NCI-H2227 treated with DMSO at 0.1 percent for 48 hours (cell line): Measurements from ENCODE around the gene GALNT5.
A peak's percentile ranks its signal among the peaks of the same experiment; 100 is the strongest.
"Not testable (repeated sequence)": the region's sequence is repeated elsewhere in the genome, so short reads cannot be mapped to it uniquely, and the experiment has no call there.

Experiments used
- DNase-seq: peaks from one replicate; lab custom pipeline; 2025; lab: John Stamatoyannopoulos, UW

GALNT5 gene

DNA sequence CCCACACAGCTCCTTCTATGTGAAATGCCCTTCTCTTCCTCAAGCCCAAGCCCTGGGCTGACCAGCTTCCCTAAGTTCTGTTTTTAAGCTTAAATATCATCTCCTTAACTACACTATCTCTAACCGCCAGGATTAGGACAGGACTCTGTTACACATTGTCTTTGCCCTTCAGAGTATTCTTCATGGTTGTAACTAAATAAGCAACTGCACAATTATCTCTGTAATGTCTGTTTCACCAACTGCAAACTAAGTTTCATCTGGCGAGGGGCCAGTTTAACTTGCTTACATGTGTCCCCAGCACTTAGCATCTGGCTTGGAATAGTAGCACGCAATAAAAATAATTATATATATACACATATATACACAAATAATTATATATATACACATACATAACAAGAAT, 69.2 kb downstream of the GALNT5 start:
- no peak for DNase-seq

DNA sequence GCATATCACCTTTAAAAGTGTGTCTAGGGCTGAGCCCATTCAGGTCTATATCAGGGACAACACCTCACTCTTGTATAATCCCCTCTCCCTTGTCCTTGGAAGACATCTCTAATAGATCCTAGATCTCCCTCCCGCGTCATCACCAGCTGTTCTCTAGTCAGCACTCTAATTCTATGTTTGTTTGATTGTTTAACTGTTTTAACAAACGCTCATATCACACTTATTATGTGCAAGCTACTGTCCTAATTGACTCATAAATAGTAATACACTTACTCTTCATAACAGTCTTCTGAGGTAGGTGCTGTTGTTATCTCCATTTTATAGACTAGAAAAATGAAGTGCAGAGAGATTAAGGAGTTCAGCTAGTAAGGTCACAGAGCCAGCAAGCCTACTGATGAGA, 69.7 kb downstream of the GALNT5 start:
- no peak for DNase-seq

DNA sequence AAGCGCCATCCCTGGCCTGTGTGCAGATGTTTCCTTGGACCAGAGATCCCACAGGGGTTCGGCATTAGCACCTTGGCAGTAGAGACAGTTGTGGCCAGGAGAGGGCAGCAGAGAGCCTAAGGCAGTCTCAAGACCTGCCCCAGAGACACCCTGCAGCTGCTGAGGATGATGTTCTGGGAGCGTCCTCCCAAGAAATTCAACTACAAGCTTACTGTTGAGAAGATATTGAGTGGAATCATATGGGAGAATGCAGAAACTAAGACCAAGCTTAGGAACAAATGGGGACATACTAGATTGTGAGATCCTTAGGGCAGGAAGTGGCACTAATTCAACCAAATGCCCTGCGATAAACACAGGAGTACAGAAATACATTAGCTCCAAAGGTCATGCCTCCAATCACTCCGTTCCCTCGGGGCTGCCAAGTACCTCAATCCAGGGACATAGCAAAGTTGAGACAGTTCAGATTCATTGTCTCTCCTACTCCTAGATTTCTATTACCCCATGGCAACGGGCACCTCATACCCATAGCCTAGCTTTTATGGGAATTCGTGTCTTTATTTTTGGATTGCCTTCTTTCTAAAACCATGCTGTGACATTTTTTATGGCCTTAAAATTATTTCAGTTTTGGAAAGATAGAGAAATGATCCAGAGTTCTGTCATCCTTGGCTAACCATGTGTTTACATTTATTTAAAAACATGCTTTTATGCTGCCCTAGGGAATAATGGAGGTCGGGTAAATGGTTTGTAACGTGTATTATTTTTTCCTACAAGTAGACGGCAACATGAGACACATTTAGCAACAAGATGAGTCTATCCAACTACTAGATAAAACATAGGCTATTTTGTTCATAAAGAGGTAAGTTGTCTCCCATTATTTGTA, 70.4 kb downstream of the GALNT5 start:
- peak; percentile 68 for DNase-seq

DNA sequence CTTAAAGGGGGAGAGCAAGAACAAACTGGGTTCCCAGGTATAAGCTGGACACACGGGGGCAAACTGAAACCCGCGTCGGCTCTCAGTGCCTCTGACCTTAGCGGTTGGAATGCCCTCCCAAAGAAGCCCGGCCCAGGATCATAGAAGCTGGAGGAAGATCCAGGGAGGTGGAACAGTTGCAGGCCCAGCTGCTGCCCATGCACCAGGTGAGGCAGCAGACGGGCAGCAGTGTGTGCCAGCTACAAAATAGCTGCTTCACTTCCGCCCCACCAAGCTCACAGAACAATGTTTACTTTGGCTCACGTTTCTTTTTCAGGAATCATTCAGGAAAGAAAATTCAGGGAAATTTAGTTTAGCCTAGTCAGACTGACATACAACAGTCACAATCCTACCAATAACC, 72.0 kb downstream of the GALNT5 start:
- DNase-seq: no peak

DNA sequence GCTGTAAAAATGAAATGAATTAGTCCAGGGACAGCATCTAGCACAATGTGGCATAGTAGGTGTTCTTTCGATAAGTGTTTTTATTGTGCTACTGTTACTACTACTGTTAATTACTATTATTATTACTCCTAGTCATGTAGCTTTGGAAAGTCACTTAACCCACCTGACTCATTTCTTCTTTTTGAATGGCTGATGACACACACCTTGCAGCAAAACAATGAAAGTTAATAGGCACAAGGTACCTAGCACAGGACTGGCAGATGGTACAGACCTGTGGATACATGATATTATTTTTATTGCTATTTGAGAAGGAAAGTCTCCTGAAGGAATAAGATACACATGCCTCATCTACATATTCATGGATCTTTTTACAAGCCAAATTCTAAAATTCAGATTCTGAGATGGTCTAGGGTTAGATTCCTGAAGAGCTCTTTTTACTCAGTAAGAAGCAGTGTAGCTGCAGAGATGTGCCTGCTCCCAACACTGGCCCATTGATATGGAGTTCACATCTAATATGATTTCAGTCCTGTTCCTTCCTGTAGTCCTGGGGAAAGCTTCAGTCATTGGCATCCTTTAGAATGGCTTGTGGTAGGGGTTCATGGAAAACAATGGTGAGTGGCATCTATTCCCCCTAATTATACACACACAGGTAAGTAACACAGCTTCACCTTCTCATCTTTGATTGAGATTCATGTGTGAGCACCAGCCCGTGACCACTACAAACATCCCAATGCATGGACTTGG, 76.0 kb downstream of the GALNT5 start:
- DNase-seq: no peak

DNA sequence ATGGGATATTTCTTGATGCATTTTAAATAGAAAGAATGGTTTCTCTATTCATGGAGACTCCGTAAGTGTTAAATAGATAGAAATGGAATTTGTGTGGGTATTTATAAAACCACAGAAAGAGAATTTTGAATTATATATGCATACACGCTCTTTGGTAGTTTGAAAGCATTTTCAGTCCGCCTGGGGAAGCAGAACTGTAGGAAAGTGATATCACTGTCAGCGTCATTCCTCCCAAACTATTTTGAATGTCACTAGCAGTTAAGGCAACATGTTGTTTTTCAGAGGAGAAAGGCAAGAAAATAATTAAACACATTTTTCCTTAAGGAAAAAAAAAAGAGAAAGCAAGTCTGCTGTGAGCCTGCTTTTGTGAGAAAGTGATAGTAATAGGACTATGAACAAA, 76.8 kb downstream of the GALNT5 start:
- DNase-seq: no peak

DNA sequence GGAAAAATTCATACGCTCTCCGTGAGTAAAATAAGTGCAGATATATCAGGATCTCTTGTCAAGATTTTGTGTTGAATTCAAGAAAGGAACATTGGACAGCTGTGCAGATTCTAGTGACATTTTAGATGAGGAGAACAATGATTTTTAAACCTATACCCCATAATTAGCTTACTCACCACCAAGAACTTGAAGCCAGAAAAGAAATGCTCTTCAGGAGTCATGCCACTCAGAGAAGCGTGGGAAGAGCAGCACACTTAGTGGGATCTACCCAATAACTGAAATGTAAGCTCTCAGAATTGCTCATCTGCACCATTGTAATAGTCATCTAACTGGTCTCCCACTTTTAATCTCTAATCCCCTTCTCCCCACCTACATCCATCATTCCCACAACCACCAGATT, 77.3 kb downstream of the GALNT5 start:
- peak; percentile 39 for DNase-seq

DNA sequence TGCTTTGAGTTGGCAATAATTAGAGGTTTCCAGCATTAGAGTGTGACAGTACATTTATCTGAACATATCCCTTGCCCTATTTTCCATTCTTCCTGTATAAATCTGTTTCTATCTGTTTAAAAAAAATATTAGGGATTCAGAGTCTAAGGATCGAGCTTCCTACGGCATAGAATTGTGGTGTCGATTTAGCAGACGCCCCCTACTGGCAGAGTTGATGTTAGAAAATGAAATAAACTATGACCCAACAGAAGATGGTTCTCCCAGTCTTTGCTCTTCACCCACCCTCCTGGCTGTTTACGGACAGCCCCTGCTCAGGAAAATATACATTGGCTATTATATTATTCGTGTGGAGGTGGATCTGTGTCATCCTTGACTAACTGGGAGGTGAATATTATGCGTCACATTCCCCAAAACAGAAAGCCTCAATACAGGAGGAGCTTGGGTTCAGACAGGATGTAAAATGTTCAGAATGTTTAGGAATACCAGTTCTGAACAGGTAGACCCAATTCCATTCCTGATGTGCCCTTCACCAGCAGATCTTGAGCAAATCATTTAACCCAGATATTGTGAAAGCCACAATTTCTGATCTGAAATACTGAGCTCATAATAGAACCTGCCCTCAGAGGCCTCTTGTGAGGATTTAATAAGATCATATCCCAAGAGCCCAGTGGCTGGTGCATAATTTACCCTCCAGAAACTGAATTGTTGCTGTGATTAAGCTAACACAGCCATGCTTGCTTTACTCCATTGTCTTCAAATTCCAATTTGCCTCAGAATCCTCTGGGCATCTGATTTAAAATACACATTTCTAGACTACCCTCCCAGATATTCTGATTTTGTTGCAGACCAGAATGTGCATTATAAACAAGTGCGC, 78.9 kb downstream of the GALNT5 start:
- peak; percentile 61 for DNase-seq

DNA sequence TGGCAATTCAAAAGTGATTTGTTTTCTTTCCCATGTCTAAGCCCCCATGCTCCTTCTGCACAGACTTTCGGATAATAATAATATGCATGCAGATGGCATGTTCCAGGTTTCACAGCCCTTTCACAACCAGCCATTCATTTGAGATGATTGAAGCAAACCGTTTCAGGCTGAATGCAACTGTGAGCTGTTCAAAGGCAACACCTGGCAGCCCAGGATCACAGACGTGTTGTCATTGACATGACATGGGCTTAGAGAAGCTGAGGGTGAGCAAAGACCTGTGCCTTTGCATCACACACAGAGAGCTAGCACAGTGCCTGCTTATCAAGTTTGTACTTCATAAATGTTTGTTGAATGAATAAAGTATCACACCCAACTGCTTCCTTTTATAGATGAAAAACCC, 80.5 kb downstream of the GALNT5 start:
- DNase-seq: no peak

DNA sequence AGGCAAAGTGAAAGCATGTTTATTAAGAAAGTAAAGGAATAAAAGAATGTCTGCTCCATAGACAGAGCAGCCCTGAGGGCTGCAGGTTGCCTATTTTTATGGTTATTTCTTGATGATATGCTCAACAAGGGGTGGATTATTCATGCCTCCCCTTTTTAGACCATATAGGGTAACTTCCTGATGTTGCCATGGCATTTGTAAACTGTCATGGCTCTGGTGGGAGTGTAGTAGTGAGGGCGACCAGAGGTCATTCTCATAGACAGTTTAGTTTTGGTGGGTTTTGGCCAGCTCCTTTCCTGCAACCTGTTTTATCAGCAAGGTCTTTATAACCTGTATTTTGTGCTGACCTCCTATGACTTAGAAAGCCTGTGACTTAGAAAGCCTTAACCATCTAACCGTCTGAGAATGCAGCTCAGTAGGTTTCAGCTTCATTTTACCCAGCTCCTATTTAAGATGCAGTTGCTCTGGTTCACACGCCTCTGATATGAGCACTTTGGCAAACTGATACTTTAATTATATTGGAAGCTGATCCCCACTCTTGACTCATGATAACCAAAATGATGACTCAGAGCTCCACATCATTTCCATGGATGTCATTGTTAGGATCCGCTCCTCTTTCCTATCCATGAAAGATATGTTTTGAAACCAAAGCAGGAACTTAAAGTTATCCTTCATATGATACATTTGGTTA, 82.6 kb downstream of the GALNT5 start:
- no peak for DNase-seq

DNA sequence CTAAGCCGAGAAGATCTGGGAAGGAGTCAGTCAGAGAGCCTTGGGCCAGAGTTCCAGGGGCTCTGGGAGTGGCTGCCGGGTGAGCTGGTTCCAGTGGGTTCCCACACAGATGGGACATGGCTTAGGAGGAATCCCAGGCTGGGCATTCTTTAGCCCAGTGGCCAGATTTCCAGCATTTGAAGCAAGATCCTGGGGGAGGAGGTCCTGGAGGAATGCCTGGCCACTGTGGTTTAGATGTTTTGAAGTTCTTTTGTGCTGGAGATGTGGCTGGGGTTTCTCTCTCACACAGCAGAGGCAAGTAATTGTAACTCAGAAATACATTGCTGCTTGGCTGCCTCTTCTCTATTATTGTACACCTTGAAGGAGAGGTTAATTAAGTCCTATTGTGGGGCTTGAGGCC, 83.9 kb downstream of the GALNT5 start:
- DNase-seq: not testable (repeated sequence)

DNA sequence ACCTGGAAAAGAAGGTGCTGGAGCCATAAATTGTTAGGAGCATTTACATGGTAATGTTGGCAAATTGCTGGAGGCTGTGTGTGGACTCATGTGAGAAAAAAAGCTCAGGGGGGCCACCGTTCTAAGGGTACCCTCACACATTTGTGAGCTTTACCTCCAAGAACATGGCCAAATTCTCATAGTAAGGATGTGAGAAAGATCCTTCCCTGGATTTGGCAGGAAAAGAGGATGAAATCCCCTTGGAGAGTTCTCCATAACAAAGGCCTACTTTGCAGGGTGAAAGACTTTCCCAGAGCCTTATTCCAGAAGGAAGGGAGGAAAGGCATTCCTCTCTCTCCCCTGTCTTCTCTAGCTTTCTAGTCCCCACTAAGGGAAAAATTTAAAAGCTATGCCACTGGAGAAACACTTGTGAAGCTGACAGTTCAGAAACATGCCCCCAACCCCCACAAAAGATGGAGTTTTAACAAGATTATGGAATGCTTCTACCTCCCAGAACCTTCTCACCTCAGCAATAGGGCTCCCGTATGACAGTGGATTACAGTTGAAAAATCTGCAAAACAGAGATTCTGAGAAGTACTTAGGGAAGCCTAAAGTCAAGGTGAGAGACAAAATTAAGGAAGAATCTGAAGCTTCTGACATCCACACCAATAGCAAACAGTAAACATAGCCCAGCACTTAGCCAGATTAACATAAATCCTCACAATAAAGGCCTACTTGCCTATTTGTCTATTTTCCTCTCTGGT, 88.3 kb downstream of the GALNT5 start:
- no peak for DNase-seq

DNA sequence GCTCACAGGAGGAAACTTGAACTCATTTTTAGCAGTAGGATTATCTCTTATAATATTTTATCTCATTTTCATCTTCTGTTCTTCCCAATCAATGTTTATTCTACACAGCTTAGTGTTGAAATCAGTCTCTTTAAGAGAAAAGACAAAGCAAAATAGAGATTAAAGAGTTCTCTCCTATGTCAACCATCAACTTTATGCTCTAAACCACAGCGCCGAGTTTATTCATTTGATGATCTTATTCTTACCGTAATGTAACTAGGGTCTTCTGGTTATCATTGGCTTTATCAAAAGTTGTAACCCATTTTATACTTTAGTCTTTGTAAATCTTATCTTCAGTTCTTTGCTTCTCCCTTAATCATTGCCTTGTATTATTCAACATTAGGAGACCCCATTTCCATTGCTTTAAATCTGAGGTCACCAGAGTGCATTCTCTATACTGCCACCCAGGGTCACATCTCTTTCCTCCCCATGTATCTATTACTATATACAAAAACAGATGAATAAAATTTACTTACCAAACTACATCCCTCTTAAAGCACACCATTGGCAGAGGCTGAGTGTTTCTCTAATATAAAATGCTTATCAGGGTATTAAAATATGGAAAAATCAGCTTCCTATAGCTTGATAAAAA, 90.9 kb downstream of the GALNT5 start:
- DNase-seq: no peak

DNA sequence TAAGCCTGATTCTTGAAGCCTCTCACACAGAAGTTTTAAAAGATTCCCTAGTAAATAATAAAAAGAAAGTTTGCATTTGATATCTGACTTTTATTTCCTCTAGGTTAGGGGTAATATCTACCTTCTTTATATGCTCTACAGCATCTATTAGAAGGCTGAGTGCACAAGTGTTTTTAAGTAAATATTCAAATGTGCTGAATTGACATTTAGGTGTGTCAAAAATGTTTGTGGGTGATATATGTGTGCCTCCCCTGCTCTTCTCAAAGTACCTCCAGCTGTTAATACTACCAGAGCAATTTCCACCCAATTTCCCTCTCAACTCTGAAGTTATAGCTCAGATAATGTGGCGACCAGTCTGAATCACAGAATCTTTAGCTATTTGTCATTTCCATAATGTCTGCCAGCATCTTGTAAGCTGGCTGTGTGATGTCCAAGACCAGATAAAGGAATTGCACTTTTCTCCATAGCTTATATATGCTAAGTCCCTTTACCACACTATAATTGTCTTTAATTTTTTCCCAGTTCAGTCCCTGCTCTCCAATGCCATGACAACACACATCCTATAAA, 92.5 kb downstream of the GALNT5 start:
- no peak for DNase-seq

DNA sequence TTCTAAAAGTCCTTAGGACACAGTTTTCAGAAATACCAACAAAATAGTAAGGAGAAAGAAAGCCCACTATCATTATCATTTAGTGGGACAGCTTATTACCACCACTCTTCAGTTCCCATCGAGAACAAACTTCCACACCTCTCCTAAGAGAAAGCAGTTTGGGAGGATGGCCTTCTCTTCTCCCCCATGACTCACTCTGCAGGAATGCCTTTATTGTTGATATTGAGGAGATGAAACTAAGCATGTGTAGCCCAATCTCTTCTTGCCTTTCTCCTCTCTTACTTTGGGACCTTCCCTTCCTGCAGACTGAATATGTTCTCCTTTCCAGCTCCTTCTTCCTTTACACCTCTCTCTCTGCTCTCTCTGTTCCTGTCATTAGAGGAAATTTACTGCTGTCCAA, 98.1 kb downstream of the GALNT5 start:
- DNase-seq: no peak

DNA sequence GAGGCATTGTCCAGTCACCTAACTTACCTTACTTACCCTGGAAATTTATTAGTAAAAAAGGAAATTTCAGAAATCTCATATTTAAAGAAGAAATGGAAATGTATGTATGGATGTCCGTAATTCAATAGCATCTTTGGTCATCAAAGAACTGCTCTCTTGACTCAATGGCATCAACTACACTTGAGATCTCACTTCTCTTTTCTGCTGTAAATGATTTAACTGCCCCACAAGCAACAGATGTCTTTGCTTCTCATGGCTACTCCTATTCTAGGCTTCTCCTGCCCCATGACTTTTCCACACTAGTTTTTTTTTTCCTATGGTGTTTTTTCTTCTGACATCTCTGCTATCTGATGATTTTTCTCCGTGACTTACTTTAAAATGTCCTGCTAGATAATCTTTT, 102.1 kb downstream of the GALNT5 start:
- DNase-seq: no peak

DNA sequence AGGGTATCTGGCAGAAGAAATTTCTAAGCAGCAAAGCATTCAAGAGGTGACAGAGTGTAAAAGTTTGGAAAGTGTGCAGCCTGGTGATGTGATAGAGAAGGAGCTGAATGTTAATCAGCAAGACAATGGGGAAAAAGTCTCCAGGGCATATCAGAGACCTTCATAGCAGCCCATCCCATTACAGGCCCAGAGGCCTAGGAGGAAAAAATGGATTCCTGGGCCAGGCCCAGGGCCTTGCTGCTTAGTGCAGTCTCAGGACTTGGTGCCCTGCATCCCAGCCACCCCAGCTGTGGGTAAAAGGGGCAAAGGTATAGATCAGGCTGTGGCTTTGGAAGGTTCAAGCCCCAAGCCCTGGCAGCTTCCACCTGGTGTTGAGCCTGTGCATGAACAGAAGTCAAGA, 104.0 kb downstream of the GALNT5 start:
- DNase-seq: no peak

DNA sequence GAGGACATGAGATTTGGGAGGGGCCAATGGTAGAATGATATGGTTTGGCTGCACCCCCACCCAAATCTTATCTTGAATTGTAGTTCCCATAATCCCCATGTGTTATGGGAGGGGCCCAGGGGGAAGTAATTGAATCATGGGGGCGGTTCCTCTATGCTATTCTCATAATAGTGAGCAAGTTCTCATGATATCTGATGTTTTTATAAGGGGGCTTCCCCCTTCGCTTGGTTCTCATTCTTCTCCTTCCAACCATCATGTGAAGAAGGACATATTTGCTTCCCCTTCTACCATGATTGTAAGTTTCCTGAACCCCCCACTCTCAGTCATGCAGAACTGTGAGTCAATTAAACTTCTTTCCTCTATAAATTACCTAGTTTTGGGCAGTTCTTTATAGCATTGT, 105.1 kb downstream of the GALNT5 start:
- no peak for DNase-seq

DNA sequence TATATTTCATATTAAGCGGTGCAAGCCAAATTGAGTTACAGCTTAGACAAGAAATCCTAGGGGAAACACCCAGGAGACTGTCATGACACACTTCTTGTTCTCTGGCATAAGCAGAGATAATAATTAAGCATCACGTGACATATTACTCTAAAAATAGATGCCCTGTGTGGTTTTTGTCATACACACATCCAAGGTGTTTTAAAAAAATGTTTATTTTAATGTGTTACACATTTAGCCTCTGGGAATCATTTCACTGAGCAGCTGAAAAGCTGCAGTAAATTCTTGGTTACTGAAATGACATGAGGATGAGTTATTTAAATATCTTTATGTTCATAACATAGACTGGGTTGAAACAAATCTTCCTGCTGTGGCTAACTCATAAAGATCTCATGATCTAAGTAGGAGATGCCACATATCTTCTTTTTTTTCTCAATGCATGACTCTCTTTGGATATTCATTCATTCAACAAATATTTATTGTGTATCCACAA, 106.2 kb downstream of the GALNT5 start:
- DNase-seq: no peak
